ENCODE results near the gene PRR23E.

The PRR23E gene

GRCh38 chr3:127210654-127210943 is 17.7 kb downstream of the PRR23E start:
- DNase-seq: no peak

GRCh38 chr3:127211118-127212060 is 18.5 kb downstream of the PRR23E start:
- DNase-seq: no peak

- DNase-seq: no peak
Observed at GRCh38 chr3:127212231-127212630, 19.3 kb downstream of the PRR23E start.

GRCh38 chr3:127212711-127213110 is 19.8 kb downstream of the PRR23E start:
- no peak for DNase-seq

GRCh38 chr3:127213381-127213918 is 20.5 kb downstream of the PRR23E start:
- DNase-seq: no peak

GRCh38 chr3:127214975-127215374 is 22.0 kb downstream of the PRR23E start:
- DNase-seq: no peak

GRCh38 chr3:127215714-127216414 is 22.9 kb downstream of the PRR23E start:
- DNase-seq: no peak

- no peak for DNase-seq
Observed at GRCh38 chr3:127216415-127217261, 23.7 kb downstream of the PRR23E start.

- no peak for DNase-seq
Observed at GRCh38 chr3:127217596-127218453, 24.9 kb downstream of the PRR23E start.

- DNase-seq: no peak
Observed at GRCh38 chr3:127218454-127218922, 25.6 kb downstream of the PRR23E start.

- no peak for DNase-seq
Observed at GRCh38 chr3:127220497-127220896, 27.6 kb downstream of the PRR23E start.

GRCh38 chr3:127221037-127221436 is 28.1 kb downstream of the PRR23E start:
- no peak for DNase-seq

- DNase-seq: no peak
Observed at GRCh38 chr3:127221446-127222035, 28.6 kb downstream of the PRR23E start.

- no peak for DNase-seq
Observed at GRCh38 chr3:127222163-127222562, 29.2 kb downstream of the PRR23E start.

GRCh38 chr3:127222664-127223063 is 29.7 kb downstream of the PRR23E start:
- DNase-seq: no peak

- DNase-seq: no peak
Observed at GRCh38 chr3:127224118-127224517, 31.2 kb downstream of the PRR23E start.

GRCh38 chr3:127226457-127226856 is 33.5 kb downstream of the PRR23E start:
- no peak for DNase-seq

GRCh38 chr3:127226946-127227842 is 34.3 kb downstream of the PRR23E start:
- DNase-seq: no peak

GRCh38 chr3:127228866-127229265 is 35.9 kb downstream of the PRR23E start:
- no peak for DNase-seq

GRCh38 chr3:127233371-127233770 is 40.4 kb downstream of the PRR23E start:
- DNase-seq: no peak

All from CD4-positive, alpha-beta T cell treated with Interleukin-15 for 1 hour (primary cell).